Hindlimb muscle (tissue), 1 donor: ENCODE data around the gene SYT8. TPM values are rescaled to one million over a fixed set of nuclear protein-coding genes. Genes with fewer than 3 reads are reported as not detected.

Source experiments
- polyA plus RNA-seq: library from polyadenylated mRNA; unstranded; fragments of 120-200 nt; gene quantifications from one replicate; pipeline ENCODE4 v1.2.1, GENCODE V29; 2013; ENCODE audit not compliant: insufficient read length

Gene SYT8
- polyA plus RNA-seq, 1 donor, result 0.44 TPM

Other genes starting within 250 kb of the SYT8 start
- gene KRTAP5-1, start 249.7 kb upstream of the SYT8 start, polyA plus RNA-seq, result 1.4 TPM
- not detected for gene KRTAP5-2, start 236.7 kb upstream of the SYT8 start, polyA plus RNA-seq
- not detected for gene KRTAP5-3, start 226.5 kb upstream of the SYT8 start, polyA plus RNA-seq
- gene KRTAP5-4, start 212.9 kb upstream of the SYT8 start, polyA plus RNA-seq, result not detected
- not detected for gene KRTAP5-5, start 205.2 kb upstream of the SYT8 start, polyA plus RNA-seq
- gene KRTAP5-6, start 137.8 kb upstream of the SYT8 start, polyA plus RNA-seq, result 0.49 TPM
- gene IFITM10, start 84.4 kb upstream of the SYT8 start, polyA plus RNA-seq, result 0.19 TPM
- gene CTSD, start 71.1 kb upstream of the SYT8 start, polyA plus RNA-seq, result 137 TPM
- 3,747 TPM for gene TNNI2, start 4.0 kb downstream of the SYT8 start, polyA plus RNA-seq
- gene LSP1, start 18.1 kb downstream of the SYT8 start, polyA plus RNA-seq, result 77.7 TPM
- 7.2 TPM for gene PRR33, start 56.9 kb downstream of the SYT8 start, polyA plus RNA-seq
- gene TNNT3, start 84.7 kb downstream of the SYT8 start, polyA plus RNA-seq, result 8,959 TPM
- gene MRPL23, start 112.3 kb downstream of the SYT8 start, polyA plus RNA-seq, result 86.9 TPM
- gene H19, start 162.9 kb downstream of the SYT8 start, polyA plus RNA-seq, result 14,324 TPM